ENCODE measurements around the gene RNF111.

The RNF111 gene

GRCh38 chr15:59001946-59002345, 14.5 kb downstream of the RNF111 start:
- DNase-seq, result no peak

- DNase-seq, result no peak
Measured at GRCh38 chr15:59002418-59002859, 15.0 kb downstream of the RNF111 start.

GRCh38 chr15:59005579-59005978, 18.1 kb downstream of the RNF111 start:
- DNase-seq, result no peak

GRCh38 chr15:59008086-59008485, 20.6 kb downstream of the RNF111 start:
- DNase-seq, result no peak

- no peak for DNase-seq
Measured at GRCh38 chr15:59011262-59011952, 23.9 kb downstream of the RNF111 start.

GRCh38 chr15:59013246-59013873, 25.9 kb downstream of the RNF111 start:
- DNase-seq, result no peak

- no peak for DNase-seq
Measured at GRCh38 chr15:59014068-59014467, 26.6 kb downstream of the RNF111 start.

GRCh38 chr15:59017449-59017848, 30.0 kb downstream of the RNF111 start:
- DNase-seq, result no peak

- no peak for DNase-seq
Measured at GRCh38 chr15:59018833-59019232, 31.4 kb downstream of the RNF111 start.

GRCh38 chr15:59020322-59020721, 32.9 kb downstream of the RNF111 start:
- no peak for DNase-seq

- DNase-seq, result no peak
Measured at GRCh38 chr15:59022188-59022587, 34.7 kb downstream of the RNF111 start.

- no peak for DNase-seq
Measured at GRCh38 chr15:59026207-59026606, 38.7 kb downstream of the RNF111 start.

- DNase-seq, result no peak
Measured at GRCh38 chr15:59028387-59028955, 41.0 kb downstream of the RNF111 start.

- no peak for DNase-seq
Measured at GRCh38 chr15:59029554-59029953, 42.1 kb downstream of the RNF111 start.

- DNase-seq, result no peak
Measured at GRCh38 chr15:59035201-59035600, 47.7 kb downstream of the RNF111 start.

GRCh38 chr15:59039225-59039624, 51.8 kb downstream of the RNF111 start:
- no peak for DNase-seq

GRCh38 chr15:59042041-59042440, 54.6 kb downstream of the RNF111 start:
- DNase-seq, result no peak

- no peak for DNase-seq
Measured at GRCh38 chr15:59048897-59049296, 61.4 kb downstream of the RNF111 start.

GRCh38 chr15:59051873-59052861, 64.7 kb downstream of the RNF111 start:
- no peak for DNase-seq

- no peak for DNase-seq
Measured at GRCh38 chr15:59052915-59053407, 65.5 kb downstream of the RNF111 start.

GRCh38 chr15:59053482-59053881, 66.0 kb downstream of the RNF111 start:
- no peak for DNase-seq

- no peak for DNase-seq
Measured at GRCh38 chr15:59059076-59059597, 71.7 kb downstream of the RNF111 start.

- DNase-seq, result no peak
Measured at GRCh38 chr15:59060348-59060747, 72.9 kb downstream of the RNF111 start.
